ENCODE measurements around the gene STRADA.

STRADA gene

GRCh38 chr17:63682981-63683380 is 58.6 kb downstream of the STRADA start:
- DNase-seq (ENCODE audit: low spot score), result no peak

GRCh38 chr17:63682441-63682840 is 59.2 kb downstream of the STRADA start:
- no peak for DNase-seq (ENCODE audit: low spot score)

- no peak for DNase-seq (ENCODE audit: low spot score)
Observed at GRCh38 chr17:63681530-63681929, 60.1 kb downstream of the STRADA start.

- no peak for DNase-seq (ENCODE audit: low spot score)
Observed at GRCh38 chr17:63680700-63681099, 60.9 kb downstream of the STRADA start.

- no peak for DNase-seq (ENCODE audit: low spot score)
Observed at GRCh38 chr17:63679214-63679613, 62.4 kb downstream of the STRADA start.

GRCh38 chr17:63676584-63676983 is 65.0 kb downstream of the STRADA start:
- DNase-seq (ENCODE audit: low spot score), result no peak

- DNase-seq (ENCODE audit: low spot score), result no peak
Observed at GRCh38 chr17:63675607-63676546, 65.7 kb downstream of the STRADA start.

- no peak for DNase-seq (ENCODE audit: low spot score)
Observed at GRCh38 chr17:63675231-63675606, 66.4 kb downstream of the STRADA start.

- DNase-seq (ENCODE audit: low spot score), result no peak
Observed at GRCh38 chr17:63672856-63673255, 68.7 kb downstream of the STRADA start.

- no peak for DNase-seq (ENCODE audit: low spot score)
Observed at GRCh38 chr17:63665527-63666214, 75.9 kb downstream of the STRADA start.

- DNase-seq (ENCODE audit: low spot score), result no peak
Observed at GRCh38 chr17:63659850-63660249, 81.7 kb downstream of the STRADA start.

GRCh38 chr17:63658366-63658765 is 83.2 kb downstream of the STRADA start:
- DNase-seq (ENCODE audit: low spot score), result no peak

GRCh38 chr17:63657786-63658185 is 83.8 kb downstream of the STRADA start:
- DNase-seq (ENCODE audit: low spot score), result no peak

GRCh38 chr17:63653050-63653449 is 88.5 kb downstream of the STRADA start:
- DNase-seq (ENCODE audit: low spot score), result no peak
